ENCODE results near the gene DCXR. TPM values are rescaled to one million over a fixed set of nuclear protein-coding genes. Genes with fewer than 3 reads are reported as not detected.
A peak's percentile ranks its signal among the peaks of the same experiment; 100 is the strongest.

Gene DCXR
- total and polyA plus RNA-seq, 2 of the 13 experiments (the other 11 are each of a cell fraction or from before 2014, with no cell fraction given) = 287 to 311 TPM

DNA sequence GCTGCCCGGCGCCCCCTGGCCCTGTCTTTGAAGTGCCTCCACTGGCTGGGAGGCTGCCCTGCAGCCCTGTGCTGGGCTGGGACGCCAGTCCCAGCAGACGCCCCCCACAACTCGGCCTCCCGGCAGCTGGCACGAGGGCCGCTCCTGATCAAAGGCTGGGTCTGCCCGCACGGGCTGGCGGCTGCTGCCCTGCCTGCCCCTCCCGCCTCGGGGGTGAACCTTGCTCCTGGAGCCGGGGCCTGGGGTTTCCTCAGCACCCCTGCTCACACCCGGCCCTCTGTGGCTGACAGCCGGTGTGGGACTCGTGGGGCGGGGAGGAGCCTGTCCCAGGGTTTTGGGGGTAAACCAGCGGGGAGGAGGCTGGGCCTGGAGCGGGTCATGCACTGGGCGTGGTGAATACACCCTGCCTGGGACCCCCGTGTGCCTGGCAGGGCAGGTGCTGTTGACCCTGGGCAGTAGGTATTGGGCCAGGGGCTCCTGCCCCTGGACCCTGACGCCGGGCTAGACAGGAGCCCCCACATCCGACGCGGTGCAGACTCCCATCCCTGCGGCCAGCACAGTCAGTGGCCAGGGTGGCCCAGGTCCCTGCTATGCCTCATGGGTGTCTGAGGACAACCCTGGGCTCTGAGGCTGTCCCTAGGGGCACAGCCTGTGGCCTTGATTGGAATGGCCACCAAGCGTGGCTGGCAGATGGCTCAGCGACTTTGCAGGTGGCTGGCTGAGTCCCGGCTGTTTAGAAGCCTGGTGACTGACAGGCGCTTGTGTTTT lies 36.5 kb downstream of the DCXR start (continued):
- peak; percentile 86 for TF ChIP-seq ZSCAN12 (CRISPR knock-in tag; IDR thresholded peaks at IDR 0.05)
- no peak; a peak in 1 of 4 replicates for TF ChIP-seq POLR2A (IDR thresholded peaks at IDR 0.05; ENCODE audit: insufficient read depth in 1 of 2, low read depth in 2 of 2, low read length in 2 of 2)
- TF ChIP-seq, protein P1, sequence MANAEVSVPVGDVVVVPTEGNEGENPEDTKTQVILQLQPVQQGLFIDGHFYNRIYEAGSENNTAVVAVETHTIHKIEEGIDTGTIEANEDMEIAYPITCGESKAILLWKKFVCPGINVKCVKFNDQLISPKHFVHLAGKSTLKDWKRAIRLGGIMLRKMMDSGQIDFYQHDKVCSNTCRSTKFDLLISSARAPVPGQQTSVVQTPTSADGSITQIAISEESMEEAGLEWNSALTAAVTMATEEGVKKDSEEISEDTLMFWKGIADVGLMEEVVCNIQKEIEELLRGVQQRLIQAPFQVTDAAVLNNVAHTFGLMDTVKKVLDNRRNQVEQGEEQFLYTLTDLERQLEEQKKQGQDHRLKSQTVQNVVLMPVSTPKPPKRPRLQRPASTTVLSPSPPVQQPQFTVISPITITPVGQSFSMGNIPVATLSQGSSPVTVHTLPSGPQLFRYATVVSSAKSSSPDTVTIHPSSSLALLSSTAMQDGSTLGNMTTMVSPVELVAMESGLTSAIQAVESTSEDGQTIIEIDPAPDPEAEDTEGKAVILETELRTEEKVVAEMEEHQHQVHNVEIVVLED (CRISPR knock-in tag; IDR thresholded peaks at IDR 0.05; ENCODE audit: borderline replicate concordance) = no peak
- TF ChIP-seq, protein P2, sequence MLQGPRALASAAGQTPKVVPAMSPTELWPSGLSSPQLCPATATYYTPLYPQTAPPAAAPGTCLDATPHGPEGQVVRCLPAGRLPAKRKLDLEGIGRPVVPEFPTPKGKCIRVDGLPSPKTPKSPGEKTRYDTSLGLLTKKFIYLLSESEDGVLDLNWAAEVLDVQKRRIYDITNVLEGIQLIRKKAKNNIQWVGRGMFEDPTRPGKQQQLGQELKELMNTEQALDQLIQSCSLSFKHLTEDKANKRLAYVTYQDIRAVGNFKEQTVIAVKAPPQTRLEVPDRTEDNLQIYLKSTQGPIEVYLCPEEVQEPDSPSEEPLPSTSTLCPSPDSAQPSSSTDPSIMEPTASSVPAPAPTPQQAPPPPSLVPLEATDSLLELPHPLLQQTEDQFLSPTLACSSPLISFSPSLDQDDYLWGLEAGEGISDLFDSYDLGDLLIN (CRISPR knock-in tag; IDR thresholded peaks at IDR 0.05; ENCODE audit: borderline replicate concordance) = peak; percentile 64; the same call in 1 of the 2 replicates
- peak; percentile 80 for TF ChIP-seq PITX1 (CRISPR knock-in tag; IDR thresholded peaks at IDR 0.05)
- TF ChIP-seq, protein P3, sequence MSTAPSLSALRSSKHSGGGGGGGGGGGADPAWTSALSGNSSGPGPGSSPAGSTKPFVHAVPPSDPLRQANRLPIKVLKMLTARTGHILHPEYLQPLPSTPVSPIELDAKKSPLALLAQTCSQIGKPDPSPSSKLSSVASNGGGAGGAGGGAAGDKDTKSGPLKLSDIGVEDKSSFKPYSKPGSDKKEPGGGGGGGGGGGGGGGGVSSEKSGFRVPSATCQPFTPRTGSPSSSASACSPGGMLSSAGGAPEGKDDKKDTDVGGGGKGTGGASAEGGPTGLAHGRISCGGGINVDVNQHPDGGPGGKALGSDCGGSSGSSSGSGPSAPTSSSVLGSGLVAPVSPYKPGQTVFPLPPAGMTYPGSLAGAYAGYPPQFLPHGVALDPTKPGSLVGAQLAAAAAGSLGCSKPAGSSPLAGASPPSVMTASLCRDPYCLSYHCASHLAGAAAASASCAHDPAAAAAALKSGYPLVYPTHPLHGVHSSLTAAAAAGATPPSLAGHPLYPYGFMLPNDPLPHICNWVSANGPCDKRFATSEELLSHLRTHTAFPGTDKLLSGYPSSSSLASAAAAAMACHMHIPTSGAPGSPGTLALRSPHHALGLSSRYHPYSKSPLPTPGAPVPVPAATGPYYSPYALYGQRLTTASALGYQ (CRISPR knock-in tag; IDR thresholded peaks at IDR 0.05) = peak; percentile 98
- 0 out of 2 replicates have a peak, but pooled peaks have one; percentile 42 for TF ChIP-seq ZBTB1 (CRISPR knock-in tag; IDR thresholded peaks at IDR 0.05; ENCODE audit: borderline replicate concordance)
- peak; percentile 27; the same call in 1 of the 2 replicates for TF ChIP-seq KMT2B (CRISPR knock-in tag; IDR thresholded peaks at IDR 0.05)
- 0 out of 2 replicates have a peak, but pooled peaks have one; percentile 88 for TF ChIP-seq ZNF616 (CRISPR knock-in tag; IDR thresholded peaks at IDR 0.05; ENCODE audit: low read depth)
- TF ChIP-seq ZNF326 (CRISPR knock-in tag; IDR thresholded peaks at IDR 0.05; ENCODE audit: borderline replicate concordance) = peak; percentile 87
- TF ChIP-seq GLI4 (CRISPR knock-in tag; IDR thresholded peaks at IDR 0.05; ENCODE audit: borderline replicate concordance) = no peak; the same call in 1 of the 2 replicates
- TF ChIP-seq ZMAT3 (CRISPR knock-in tag; conservative IDR thresholded peaks at IDR 0.05) = 0 out of 2 replicates have a peak, but pooled peaks have one; percentile 70
- TF ChIP-seq, protein P4, sequence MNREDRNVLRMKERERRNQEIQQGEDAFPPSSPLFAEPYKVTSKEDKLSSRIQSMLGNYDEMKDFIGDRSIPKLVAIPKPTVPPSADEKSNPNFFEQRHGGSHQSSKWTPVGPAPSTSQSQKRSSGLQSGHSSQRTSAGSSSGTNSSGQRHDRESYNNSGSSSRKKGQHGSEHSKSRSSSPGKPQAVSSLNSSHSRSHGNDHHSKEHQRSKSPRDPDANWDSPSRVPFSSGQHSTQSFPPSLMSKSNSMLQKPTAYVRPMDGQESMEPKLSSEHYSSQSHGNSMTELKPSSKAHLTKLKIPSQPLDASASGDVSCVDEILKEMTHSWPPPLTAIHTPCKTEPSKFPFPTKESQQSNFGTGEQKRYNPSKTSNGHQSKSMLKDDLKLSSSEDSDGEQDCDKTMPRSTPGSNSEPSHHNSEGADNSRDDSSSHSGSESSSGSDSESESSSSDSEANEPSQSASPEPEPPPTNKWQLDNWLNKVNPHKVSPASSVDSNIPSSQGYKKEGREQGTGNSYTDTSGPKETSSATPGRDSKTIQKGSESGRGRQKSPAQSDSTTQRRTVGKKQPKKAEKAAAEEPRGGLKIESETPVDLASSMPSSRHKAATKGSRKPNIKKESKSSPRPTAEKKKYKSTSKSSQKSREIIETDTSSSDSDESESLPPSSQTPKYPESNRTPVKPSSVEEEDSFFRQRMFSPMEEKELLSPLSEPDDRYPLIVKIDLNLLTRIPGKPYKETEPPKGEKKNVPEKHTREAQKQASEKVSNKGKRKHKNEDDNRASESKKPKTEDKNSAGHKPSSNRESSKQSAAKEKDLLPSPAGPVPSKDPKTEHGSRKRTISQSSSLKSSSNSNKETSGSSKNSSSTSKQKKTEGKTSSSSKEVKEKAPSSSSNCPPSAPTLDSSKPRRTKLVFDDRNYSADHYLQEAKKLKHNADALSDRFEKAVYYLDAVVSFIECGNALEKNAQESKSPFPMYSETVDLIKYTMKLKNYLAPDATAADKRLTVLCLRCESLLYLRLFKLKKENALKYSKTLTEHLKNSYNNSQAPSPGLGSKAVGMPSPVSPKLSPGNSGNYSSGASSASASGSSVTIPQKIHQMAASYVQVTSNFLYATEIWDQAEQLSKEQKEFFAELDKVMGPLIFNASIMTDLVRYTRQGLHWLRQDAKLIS (CRISPR knock-in tag; IDR thresholded peaks at IDR 0.05) = peak; percentile 80; the same call in 1 of the 2 replicates
- TF ChIP-seq ZNF619 (CRISPR knock-in tag; IDR thresholded peaks at IDR 0.05) = peak; percentile 67
- peak; percentile 92 for TF ChIP-seq CBFB (CRISPR knock-in tag; IDR thresholded peaks at IDR 0.05)
- TF ChIP-seq ZNF543 (CRISPR knock-in tag; IDR thresholded peaks at IDR 0.05) = peak; percentile 43; the same call in 1 of the 2 replicates
- peak; percentile 80 for TF ChIP-seq YEATS4 (CRISPR knock-in tag; IDR thresholded peaks at IDR 0.05; ENCODE audit: borderline replicate concordance)
- TF ChIP-seq ATF7-NPFF (CRISPR knock-in tag; IDR thresholded peaks at IDR 0.05; ENCODE audit: low read depth) = peak; percentile 36; the same call in 1 of the 2 replicates
- peak; percentile 94 for TF ChIP-seq TCF7L2 (IDR thresholded peaks at IDR 0.05; ENCODE audit: low read depth, low read length)
- TF ChIP-seq KAT8 (CRISPR knock-in tag; IDR thresholded peaks at IDR 0.05) = peak; percentile 73
